MM.1S (cell line): ENCODE measurements around the gene PEA15.

Experiments used
- EZH2 ChIP-seq: fragments of 300-600 bp; sonication (generic); optimal IDR thresholded peaks from 2 replicates; pipeline ENCODE3; 2017; ENCODE audit warnings: low read depth, mild to moderate bottlenecking, antibody characterized with exemption, low read length, mixed read lengths
- TF ChIP-seq, protein P1 (sequence below): fragments of 300-600 bp; sonication (generic); IDR thresholded peaks from 2 replicates; pipeline ENCODE4 v1.5.1; 2016; ENCODE audit warnings: antibody characterized with exemption, low read length, mixed read lengths

DNA sequence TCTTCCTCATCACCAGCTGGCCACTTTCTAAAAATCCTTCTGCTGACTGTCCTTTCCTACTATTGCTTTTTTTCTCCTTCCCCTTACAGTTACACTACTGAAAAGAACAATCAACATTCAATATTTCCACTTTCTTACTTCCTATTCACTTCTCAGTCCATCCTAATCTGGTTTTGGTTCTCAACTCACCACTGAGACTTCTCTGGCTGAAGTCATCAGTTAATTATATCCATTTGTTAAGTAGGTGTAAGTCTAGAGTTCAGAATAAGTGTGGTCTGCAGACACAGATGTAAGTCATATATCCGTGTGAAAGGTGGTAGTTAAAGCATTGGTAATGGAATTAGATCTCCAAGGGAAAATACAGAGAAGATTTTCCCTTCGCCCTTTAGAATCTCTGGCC lies 21.4 kb downstream of the PEA15 start:
- TF ChIP-seq, protein P1, sequence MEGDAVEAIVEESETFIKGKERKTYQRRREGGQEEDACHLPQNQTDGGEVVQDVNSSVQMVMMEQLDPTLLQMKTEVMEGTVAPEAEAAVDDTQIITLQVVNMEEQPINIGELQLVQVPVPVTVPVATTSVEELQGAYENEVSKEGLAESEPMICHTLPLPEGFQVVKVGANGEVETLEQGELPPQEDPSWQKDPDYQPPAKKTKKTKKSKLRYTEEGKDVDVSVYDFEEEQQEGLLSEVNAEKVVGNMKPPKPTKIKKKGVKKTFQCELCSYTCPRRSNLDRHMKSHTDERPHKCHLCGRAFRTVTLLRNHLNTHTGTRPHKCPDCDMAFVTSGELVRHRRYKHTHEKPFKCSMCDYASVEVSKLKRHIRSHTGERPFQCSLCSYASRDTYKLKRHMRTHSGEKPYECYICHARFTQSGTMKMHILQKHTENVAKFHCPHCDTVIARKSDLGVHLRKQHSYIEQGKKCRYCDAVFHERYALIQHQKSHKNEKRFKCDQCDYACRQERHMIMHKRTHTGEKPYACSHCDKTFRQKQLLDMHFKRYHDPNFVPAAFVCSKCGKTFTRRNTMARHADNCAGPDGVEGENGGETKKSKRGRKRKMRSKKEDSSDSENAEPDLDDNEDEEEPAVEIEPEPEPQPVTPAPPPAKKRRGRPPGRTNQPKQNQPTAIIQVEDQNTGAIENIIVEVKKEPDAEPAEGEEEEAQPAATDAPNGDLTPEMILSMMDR = no peak
- no peak for TF ChIP-seq EZH2
